Frontal cortex (tissue), 4 donors: ENCODE results near the gene ADPGK. TPM values are rescaled to one million over a fixed set of nuclear protein-coding genes. Genes with fewer than 3 reads are reported as not detected.
A peak's percentile ranks its signal among the peaks of the same experiment; 100 is the strongest.
"Not testable (repeated sequence)": the region's sequence is repeated elsewhere in the genome, so short reads cannot be mapped to it uniquely, and the experiment has no call there.

ENCODE experiments used
- DNase-seq, 2 donors: peaks; one replicate each; pipeline ENCODE4 v3.0.0; 2012; ENCODE audit warnings: low spot score in 2 of 2
- FAIRE-seq: peaks from 2 replicates; lab custom pipeline; 2012; peaks lifted over from hg19 to GRCh38; lab: Jason Lieb, UNC
- total RNA-seq: library from RNA; depleted of rRNA; stranded (reverse); fragments of >200 nt; gene quantifications from one replicate; pipeline ENCODE4 v1.2.3, GENCODE V29; 2014
- donor health status: control.
- donor health status: control.
- donor health status: control.

Gene ADPGK
- total RNA-seq, 1 donor from 2014 or later, result 35.5 TPM

DNA sequence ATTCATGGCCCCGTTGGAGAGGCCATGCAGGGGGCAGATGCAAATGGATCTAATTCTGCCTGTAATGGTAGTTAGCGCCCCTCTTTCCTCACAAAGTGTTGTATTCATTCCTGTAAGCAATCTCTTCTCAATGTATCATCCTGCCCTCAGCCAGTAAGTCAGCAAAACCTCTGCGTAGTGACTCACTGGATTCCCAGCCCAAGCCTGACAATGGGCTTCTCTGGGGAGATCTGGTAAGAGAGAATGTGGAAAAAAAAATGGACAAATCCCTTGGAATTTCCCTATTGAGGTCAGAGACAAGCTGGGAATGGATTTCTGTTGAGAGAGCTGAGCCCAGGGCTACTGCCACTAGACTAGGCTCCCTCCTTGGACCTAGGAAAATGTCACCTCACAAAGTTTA lies 25.4 kb downstream of the ADPGK start:
- no peak for DNase-seq
- FAIRE-seq, result no peak

DNA sequence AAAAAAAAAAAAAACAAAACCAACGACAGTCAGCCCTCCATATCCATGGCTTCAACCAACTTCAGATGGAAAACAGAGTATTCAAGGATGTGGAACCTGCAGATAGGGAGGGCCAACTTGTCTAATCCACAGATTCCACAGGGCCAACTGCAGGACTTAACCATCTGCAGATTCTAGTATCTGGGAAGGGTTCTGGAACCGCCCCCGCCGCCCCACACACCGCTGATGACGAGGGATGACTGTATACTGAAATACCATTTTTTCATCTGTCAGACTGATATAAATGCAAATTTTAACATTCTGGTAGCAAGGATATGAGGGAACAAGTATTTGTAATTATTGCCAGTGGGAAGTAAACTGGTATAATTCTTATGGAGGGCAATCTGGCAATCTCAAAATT lies 29.5 kb downstream of the ADPGK start:
- DNase-seq, result no peak

DNA sequence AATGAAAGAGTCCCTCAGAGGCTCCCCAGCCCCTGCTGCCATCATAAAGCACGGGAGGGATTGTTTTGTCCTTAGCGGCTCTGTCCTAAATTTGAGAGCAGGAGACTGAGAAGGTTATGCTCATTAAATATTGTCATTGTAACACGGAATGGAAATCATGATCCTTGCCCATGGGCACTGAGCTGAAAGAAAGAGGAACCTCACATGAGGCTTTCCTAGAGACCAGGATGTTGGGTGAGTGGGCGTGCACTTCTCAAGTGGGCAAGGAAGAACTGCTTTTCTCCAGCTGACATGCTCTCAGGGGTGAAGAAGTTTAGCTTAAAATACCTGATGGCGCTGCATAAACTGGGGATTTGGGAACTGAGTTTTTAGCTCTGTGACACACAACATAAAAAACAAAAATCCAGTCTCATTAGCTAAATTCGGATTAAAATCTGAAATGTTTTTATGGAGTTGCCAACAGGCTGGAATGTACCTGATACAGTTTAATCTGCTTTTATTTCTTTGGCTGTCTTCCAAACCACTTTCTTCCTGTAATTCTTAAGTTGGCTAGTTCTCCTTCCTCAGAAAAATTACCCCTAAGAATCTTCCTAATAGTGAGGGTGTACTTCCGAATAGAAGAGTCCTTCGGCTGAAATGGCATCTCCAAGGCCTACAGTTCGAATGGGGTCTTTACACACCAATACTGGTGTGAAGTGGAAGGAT lies 31.7 kb downstream of the ADPGK start:
- FAIRE-seq, result no peak
- no peak for DNase-seq

More for the DNA sequence above, 29.5 kb downstream of the ADPGK start:
- no peak for FAIRE-seq

DNA sequence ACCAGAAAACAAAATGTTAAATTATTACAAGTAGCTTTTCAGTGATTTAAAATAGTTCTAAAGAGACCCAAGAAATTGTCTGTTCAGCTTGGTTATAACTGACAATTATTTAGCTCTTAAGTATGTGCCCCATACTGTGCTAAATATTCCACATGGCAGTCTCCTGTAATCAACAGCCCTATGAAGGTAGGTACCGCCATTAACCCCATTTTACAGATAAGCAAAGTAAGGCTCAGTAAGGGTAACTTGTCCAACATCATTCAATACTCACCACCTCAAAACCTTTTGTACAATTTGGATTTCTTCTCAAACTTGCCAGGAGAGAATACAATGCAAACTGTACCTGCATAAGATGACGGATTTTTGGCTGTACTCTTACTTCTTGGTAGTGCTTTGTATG lies 33.9 kb downstream of the ADPGK start:
- DNase-seq (no peak), FAIRE-seq (no peak)

DNA sequence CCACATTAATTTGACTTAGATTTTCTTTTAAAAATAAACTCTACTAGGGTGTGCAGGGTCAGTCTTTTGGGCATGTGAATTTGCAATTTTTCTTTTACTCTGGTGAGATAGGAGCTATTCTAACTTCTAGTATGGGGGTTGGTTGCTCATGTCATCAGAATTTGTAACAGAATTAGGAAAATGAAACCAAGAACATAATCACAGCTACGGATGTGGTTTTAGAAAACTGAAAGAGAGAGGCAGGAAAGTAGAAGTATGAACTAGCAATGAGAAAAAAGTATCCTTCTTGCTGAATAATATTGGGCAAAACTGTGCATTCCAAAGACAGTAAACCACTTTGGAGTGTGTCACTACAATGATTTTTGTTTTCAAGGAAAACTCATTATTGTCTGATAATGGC lies 43.3 kb downstream of the ADPGK start:
- DNase-seq, result no peak
- FAIRE-seq, result no peak

DNA sequence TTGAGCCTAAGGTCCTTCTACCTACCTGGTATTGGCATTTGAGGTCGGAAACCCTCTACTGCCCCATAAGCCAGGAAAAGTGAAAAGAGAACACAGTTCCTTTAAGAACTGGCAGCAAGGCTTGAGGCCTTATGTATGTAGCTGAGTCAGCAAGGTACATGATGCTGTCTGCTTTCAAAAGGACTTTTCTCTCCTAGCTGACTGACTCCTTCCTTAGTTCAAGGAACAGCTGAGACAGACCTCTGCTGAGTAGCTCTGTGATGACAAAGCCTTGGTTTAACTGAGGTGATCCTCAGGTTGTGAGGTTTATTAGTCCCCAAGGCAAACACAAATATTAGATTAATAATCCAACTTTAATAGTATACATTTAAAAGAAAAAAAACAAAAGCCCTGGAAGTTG lies 45.8 kb downstream of the ADPGK start:
- no peak for FAIRE-seq
- no peak for DNase-seq

DNA sequence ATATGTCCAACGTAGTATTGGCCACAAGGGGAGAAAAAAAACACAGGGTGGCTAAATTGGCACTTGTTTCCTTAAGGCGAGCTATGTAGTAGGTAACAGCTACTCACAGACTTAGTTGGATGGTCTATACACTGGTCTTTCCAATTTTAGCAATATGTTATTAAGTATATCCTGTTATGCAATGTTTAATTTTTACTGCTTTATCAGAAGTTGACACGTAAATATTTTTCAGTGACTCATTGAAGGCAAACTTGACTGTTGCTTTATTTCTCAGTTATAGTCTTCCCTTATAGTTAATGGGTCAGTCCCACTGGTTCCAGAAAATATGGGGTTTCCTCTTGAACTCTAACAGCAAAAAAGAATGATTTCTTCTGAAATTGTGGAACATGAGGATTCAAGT lies 46.5 kb downstream of the ADPGK start:
- FAIRE-seq (no peak), DNase-seq (no peak)

DNA sequence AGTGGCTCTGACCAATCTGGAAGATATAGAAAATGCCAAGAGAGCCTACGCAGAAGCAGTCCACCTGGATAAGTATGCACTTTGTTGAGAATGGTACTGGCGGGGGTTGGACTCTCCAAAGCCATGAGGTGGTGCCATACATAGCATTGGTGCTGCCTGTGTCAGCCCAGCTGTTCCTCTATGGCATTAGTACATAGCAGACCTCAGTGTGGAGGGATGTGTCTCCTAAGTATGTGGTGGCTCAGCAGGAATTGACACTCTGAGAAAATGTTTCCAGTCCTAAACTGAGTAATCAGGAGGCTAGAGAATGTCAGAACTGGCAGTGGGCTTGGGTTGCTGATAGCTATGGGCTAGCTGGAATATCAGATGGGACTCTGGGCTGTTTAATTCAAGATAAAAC lies 48.4 kb downstream of the ADPGK start:
- no peak for DNase-seq
- FAIRE-seq, result no peak

DNA sequence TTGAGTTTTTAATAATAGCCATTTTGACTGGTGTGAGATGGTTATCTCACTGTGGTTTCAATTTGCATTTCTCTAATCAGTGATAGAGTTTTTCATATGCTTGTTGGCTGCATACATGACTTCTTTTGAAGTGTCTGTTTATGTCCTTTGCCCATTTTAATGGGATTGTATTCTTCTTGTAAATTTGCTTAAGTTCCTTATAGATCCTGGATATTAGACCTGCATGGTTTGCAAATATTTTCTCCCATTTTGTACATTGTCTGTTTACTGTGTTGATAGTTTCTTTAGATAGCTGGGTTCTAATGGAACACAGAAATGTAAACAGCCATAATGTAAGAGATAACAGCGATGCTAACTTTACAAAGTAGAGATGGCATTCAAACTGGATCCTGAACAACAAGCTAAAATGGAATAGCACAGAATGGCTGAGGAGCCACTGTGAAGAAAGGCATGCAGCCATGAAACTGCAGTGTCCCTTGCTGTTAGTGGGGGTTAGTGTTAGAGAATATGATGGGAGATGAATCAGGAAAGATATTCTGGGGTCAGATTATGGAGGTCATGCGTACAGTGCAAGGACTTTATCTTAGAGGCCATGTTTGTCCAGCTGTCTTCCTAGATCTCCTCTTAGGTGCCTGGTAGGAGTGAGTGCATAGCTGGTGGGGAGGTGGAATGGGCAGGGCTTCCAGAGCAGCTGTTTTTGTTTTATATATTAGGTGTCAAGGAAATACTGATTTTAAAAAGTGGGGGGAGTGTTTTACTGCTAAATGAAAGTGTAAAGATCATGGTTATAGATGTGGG lies 49.4 kb downstream of the ADPGK start:
- DNase-seq (no peak), FAIRE-seq (no peak)

DNA sequence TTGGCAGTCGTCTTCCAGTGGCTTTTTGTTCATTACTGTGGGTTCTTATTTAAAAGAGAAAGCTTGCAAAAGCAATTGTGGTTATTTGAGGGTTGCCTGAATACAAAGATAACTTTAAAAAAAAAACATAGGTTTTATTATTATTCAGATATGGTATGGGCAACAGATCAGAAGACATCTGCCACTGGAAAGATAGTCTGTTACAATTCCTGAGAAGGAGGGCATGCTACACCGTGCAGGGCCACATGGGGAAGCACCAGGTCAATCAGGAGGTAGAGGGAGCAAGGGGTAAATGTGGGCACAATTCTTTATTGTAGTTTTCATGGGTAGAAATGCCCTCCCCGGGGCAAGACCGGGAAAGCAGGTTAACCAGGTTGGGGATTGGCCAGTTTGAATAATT lies 51.0 kb downstream of the ADPGK start:
- FAIRE-seq, result no peak

DNA sequence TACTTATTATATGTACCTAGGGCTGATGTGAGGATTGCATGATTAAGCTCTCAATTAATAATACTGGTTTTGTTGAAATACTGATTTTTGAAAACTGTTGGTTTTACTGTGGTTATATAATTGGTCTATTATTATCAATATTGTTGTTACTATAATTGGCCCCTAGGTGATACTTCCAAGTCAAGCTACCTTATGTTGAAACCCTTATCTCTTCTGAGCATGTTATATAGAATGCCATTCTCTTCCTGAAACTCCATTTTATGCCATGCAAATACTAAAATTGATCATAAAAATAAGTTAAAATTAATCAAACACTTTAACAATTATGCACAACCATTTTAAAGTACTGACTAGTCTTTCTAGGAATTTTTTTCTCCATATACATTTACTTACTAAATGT lies 51.5 kb downstream of the ADPGK start:
- FAIRE-seq (no peak), DNase-seq (no peak)

More for the DNA sequence above, 51.0 kb downstream of the ADPGK start:
- DNase-seq, result no peak

DNA sequence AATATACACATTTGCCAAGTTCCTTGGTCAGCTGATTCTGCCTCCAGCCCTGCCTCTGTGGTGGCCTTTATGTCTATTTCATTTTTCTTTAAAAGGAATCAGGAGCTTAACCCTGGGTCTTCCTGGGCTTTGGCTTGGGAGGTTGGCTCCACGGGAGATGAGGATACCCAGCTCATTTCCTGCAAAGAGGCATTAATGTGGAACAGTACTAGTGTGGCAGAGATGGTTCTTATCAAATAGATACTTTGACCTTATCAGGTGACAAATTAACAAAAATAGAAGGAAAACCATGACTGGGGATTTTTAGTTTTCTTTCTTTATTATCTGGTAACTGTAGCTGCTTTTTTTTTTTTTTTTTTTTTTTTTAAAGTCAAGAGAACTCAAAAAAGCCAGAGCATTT lies 54.7 kb downstream of the ADPGK start:
- DNase-seq (no peak), FAIRE-seq (no peak)

DNA sequence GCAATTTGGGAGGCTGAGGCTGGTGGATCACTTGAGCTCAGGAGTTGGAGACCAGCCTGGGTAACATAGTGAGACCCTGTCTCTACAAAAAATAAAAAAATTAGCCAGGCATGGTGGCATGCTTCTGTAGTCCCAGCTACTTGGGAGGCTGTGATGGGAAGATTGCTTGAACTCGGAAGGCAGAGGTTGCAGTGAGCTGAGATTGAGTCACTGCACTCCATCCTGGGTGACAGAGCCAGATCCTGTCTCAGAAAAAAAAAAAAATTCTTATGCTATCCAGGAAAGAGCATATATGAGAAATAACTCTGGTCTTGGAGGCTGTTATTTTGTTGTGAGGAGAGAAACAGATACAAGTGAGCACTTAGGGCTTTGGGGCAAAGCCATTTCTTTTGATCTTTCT lies 55.3 kb downstream of the ADPGK start:
- not testable (repeated sequence) for FAIRE-seq

DNA sequence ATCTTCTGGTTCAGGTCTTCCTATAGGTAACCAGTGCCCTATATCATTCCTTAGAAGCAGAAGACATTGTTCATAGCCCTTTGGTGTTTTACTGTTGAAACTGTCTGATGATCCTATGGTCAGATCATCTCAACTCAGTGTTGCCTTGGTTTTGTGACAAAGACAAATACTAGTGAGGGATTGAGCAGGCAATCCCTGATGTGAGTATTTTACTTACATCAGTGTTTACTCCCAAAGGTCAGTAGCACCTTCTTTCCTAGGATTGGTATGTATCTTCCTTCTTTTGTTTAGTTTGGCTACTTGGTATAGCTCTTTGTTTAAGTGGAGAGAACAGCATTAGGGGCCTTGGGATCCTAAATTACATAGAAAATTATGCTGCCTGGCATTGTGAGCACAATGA lies 56.4 kb downstream of the ADPGK start:
- DNase-seq, result no peak
- FAIRE-seq, result no peak

More for the DNA sequence above, 55.3 kb downstream of the ADPGK start:
- not testable (repeated sequence) for DNase-seq

DNA sequence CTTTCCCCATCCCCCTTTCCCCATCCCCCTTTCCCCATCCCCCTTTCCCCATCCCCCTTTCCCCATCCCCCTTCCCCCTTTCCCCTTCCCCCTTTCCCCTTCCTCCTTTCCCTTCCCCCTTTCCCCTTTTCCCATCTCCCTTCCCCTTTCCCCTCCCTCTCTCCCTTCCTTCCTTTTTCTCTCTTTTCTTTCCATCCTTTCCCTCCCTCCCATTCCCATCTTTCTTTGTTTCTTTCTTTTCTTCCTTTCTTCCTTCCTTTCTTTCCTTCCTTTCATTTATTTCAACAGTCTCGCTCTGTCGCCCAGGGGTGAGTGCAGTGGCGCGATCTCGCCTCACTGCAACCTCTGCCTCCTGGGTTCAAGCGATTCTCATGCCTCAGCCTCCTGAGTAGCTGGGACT lies 57.7 kb downstream of the ADPGK start:
- not testable (repeated sequence) for DNase-seq, FAIRE-seq

DNA sequence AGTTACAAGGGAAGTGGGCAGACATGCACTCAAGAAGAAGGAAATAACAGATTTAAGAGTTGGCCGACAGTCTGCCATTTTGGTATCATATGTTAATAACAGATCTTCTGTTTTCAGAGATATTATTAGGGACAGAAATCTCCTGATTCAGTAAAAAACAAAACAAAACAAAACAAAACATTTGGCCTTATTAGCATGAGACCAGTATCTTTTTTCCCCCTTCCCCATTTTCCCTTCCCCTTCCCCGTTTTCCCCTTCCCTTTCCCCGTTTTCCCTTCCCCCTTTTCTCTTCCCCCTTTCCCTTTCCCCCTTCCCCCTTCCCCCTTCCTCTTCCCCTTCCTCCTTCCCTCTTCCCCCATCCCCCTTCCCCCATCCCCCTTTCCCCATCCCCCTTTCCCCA lies 58.1 kb downstream of the ADPGK start:
- FAIRE-seq (no peak), DNase-seq (no peak)

DNA sequence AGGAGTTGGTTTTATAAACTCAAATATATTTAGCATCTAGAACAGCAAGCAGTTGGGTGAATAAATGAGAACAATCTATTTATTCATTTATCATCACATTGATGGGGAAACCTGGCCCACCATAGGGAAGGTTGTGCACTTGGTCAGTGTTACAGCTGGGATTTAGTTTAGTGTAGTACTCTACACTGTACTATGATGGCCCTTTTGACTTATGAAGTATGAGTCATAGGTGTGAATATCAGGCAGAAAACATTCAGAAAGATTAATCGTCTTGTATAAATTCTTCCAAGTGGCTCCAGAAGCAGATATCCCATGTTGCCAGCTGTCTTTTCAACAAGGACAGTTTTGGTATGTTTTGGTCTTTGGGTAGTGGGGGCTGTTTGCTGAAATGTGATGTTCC lies 59.5 kb downstream of the ADPGK start:
- FAIRE-seq (no peak), DNase-seq (no peak)

DNA sequence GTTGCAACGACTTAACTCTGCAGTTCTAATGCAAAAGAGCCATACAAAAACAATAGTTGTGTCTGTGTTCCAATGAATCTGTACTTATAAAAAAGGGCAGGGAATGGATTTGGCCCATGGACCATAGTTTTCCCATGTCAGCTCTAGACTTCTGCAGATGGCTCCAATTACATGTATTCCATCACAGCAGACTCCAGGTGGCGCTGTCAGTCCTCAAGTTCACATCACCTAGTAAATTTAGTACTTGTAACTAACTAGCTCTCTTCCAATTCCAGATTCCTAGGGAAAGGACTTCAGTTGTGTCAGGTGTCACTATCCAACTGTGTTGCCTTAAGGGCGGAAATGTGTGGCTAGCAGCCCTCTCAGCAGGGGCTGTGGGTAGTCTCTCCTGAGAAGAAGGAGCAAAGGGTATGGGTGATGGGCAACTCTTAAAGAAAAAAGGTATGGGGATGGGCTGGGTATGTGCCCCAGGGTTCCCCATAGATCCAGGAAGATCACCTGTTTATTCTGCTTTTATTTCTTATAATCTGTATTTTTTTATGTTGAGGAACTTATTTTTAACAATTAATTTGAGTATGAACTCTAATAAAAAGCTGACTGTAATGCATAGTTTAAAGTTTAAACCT lies 61.4 kb downstream of the ADPGK start:
- DNase-seq (peak in 1 of 2 donors; percentile 35), FAIRE-seq (no peak)

DNA sequence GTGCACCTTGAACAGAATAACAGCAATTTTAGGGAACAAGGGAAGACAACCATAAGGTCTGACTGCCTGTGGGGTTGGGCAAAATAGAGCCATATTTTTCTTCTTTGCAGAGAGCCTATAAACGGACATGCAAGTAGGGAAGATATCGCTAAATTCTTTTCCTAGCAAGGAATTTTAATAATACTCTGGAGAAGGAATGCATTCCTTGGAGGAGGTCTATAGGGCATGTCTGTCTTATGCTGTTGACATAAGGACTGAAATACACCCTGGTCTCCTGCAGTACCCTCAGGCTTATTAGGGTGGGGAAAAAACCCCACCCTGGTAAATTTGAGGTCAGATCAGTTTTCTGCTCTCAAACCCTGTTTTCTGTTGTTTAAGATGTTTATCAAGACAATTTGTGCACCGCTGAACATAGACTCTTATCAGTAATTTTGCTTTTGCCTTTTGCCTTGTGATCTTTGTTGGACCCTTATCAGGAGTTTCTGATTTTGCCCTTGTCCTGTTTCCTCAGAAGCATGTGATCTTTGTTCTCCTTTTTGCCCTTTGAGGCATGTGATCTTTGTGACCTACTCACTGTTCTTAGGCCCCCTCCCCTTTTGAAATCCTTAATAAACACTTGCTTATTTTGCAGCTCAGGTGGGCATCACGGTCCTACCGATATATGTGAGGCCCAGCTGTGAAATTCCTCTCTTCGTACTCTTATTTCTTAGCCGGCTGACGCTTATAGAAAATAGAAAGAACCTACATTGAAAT lies 74.8 kb downstream of the ADPGK start:
- not testable (repeated sequence) for FAIRE-seq, DNase-seq

DNA sequence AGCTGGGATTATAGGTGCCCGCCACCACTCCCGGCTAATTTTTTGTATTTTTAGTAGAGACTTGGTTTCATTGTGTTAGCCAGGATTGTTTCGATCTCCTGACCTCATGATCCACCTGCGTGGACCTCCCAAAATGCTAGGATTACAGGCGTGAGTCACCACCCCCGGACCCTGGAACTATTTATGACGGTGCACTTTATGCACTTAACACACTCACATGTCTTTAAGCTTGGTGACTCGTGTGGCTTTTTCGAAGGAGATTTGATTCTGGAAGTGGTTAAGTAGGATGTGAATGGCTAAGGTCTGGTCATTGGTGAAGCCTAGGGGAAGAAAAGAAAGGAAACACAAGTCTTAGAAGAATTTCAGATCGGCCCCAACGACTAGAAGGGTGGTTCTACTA lies 77.3 kb downstream of the ADPGK start:
- DNase-seq, result no peak
- FAIRE-seq, result no peak
